GM18526 (cell line): Measurements from ENCODE around the gene ITPKA.

Source experiments
- POLR2A ChIP-seq: IDR thresholded peaks from 3 replicates; pipeline ENCODE4 v1.6.1; 2011; ENCODE audit not compliant: insufficient read length; ENCODE audit errors: extremely low read depth

The ITPKA gene

DNA sequence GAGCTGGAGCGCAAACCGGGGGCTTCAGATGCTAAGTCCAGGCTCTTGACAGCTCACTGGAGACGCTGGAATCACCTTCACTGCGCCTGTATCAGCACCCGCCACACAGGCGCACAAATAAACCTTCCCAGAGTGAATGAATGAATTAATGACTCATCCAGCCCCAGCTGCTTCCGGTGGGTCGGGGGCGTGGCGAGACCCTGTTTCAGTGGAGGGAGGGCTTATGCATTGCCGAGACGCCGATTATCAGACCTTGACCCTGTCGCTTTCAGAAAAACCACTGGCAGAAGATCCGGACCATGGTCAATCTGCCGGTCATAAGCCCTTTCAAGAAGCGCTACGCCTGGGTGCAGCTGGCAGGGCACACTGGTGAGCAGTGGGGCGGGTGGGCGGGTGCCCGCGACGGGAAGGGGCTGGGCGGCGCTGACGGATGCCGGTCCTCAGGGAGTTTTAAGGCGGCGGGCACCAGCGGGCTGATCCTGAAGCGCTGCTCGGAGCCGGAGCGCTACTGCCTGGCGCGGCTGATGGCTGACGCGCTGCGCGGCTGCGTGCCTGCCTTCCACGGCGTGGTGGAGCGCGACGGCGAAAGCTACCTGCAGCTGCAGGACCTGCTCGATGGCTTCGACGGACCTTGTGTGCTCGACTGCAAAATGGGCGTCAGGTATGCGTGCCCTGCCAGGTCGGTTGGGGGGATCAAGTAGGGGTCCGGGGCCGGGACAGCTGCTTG is 7.7 kb downstream of the ITPKA start:
- TF ChIP-seq POLR2A: no peak

DNA sequence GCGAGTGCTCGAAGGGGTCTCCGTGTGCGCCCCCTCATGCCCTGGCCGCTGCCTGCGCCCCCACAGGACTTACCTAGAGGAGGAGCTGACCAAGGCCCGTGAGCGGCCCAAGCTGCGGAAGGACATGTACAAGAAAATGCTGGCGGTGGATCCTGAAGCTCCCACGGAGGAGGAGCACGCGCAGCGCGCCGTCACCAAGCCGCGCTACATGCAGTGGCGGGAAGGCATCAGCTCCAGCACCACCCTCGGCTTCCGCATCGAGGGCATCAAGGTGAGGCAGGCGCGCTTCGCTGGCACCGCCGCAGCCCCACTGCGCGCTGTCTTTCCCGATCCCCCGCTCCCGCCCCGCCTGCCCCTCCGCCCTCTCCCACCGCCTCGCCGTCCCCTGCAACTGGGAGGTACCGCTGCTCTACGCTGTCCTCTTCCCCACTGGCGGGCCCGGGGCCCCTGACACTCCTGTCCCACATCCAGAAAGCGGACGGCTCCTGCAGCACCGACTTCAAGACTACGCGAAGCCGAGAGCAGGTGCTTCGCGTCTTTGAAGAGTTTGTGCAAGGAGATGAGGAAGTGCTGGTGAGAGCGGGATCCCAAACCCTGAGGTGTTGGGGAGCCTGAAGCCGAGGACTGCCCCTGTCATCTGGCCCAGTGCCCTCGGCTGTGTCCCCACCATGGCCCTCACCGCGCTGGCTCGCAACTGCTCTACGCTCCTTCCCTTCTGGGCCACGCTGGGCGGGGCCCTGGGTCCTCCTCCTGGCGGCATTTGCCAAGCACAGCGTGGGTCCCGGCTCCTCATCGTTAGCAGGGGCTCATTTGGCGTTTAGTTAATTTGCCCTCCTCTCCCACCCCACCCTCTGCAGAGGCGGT is 8.5 kb downstream of the ITPKA start:
- no peak for TF ChIP-seq POLR2A

DNA sequence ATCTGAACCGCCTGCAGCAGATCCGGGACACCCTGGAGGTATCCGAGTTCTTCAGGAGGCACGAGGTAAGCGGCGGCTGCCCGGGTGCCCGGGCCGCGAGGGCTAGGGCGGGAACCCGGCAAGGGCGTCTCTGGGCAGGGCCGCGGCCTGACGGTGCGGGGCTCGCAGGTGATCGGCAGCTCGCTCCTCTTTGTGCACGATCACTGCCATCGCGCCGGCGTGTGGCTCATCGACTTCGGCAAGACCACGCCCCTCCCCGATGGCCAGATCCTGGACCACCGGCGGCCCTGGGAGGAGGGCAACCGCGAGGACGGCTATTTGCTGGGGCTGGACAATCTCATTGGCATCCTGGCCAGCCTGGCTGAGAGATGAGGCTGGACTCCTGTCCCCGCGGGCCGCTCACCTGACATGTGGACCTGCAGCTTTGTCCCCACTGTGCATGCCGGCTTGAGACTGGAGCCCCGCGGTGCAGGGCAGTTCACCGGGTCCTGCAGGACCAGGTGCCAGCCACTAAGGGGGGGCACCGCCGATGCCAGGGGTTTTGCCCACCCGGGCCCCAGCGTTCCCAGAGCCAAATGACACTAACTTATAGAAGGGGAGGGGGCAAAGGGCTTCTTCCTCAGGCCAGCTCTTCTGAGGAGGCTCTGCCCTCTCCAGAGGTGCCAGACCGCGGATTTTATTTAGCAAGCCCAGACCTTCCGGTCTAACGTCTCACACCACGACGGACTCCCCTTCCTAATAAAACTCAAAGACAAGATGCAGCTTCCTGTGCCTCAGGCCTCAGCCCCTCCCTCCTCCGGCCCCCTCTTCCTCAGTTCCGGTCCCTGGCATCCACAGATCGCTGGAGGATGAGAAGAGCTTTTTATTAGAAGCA is 9.4 kb downstream of the ITPKA start:
- no peak for TF ChIP-seq POLR2A

DNA sequence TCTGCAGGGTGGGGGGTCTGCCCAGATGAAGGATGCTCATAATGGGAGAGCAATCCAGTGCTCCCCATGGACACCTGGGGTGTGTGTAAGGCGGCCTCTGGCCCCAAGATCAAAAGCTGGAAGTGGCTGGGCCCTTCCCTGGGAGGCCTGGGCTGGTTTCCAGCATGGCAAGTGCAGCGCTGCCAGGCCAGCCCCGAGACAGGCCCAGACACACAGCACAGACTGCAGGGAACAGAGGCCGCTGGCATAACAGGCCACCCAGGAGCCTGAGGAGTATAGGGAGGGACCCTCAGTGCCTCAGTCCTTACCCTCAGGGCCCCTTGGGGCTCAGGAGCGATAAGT is 10.0 kb downstream of the ITPKA start:
- TF ChIP-seq POLR2A: no peak

DNA sequence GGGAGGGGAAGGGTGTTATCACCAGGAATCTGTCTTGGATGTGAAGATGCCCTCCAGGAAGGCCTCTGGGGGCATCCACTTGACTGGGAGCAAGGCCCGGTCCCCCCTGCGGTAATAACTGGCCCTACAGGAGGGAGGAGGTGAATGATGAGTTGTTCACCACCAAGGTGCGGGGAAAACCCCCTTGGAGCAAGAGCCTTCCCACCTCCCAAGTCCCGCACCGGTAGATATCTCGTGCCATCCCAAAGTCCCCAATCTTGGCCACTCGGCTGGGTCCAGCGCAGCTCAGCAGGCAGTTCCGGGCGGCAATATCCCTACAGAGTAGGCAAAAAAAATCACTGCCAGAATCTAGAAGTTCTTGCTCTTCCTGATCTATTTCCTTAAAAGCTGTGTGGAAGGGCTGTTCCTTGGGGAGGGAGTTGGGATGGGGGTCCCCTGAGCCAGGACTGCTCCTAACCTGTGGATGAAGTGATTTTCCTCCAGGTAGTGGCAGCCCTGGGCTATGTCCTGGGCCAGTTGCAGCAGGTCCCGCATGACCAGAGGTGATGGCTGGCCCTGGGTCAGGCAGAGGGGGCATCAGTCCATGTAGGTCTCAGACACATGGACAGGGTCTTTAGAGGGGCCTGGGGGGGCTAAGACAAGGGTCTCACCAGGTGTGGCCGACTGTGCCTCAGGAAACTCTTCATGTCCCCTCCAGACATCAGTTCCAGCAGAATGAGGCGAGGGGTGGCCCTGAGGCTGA is 11.2 kb downstream of the ITPKA start:
- TF ChIP-seq POLR2A: no peak

DNA sequence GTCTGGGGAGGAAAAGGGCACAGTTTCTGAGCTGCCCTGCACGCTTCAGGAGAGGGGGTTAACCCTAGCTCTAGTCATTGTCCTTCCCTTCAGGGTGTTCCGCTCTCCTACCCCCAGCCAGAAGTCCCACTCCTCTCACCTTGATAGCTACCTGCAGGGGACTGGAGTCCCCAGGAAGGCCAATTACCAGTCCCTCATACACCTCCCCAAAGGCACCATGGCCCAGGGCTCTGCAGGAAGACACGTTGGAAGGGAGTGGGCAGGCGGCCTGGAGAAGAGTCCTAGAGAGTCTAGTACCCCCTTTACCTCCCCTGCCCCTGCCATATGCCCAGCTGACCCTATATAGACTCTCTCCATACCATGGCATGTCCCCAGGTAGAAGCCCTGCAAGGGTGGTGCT is 12.1 kb downstream of the ITPKA start:
- no peak for TF ChIP-seq POLR2A

DNA sequence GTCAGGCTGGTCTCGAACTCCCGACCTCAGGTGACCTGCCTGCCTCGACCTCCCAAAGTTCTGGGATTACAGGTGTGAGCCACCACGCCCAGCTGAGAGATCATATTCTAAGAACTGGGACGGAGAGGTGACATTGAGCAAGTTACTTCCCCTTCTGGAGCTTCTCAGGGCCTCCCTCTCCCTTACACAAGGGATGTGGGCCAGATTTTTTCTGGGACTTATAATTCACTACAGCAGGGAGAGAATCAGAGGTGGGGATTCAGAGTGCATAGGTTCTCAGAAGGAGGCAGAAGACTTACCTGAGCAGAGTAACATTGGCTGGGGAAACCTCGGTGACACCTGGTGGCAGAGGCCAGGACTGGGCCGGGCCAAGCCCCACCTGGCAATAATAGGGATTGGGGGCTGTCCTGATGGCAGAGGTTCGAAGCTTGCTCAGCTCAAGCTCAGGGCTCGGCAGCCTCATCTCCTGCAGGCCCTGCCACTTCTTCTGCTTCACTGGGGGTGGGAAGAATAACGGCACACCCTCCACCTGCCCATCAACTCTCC is 13.2 kb downstream of the ITPKA start:
- TF ChIP-seq POLR2A: no peak

DNA sequence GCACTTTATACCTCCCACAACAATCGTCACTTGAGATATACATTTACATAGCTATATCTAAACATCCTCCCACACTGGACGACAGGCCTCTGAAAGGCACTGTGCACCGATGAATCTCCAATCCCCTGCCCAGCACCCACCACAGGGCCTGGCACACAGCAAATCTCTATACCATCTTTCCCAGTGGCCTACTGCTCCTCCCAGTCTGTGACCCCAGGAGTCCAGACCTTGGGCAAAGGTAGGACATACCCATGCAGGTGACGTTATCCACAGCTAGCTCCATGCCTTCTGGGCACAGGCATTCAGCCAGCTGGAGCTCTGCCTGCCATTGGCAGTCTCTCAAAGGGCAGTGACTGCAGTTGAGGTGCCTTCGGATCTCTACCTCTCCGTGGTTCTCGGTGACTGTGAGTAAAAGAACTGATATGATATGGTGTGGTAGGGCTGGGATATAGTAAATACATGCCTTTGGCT is 14.2 kb downstream of the ITPKA start:
- TF ChIP-seq POLR2A: no peak

DNA sequence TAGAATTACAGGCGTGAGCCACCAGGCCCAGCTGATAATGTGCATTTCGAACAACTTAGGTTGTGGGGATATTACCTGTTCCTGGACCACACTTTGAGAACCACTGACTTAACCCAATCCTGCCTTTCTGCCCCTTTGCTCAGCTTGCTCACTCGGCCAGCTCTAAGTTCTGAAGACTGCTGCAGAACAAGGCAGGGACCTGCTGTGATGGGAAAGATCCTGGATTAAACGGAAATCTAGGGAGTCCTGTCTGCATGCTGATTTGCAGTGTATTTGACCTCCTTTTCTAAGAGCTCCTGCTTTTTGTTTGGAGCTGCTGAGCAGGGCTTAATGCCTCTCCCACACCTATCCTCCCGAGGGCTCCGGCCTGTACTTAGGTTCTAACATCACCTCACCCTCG is 17.1 kb downstream of the ITPKA start:
- no peak for TF ChIP-seq POLR2A

DNA sequence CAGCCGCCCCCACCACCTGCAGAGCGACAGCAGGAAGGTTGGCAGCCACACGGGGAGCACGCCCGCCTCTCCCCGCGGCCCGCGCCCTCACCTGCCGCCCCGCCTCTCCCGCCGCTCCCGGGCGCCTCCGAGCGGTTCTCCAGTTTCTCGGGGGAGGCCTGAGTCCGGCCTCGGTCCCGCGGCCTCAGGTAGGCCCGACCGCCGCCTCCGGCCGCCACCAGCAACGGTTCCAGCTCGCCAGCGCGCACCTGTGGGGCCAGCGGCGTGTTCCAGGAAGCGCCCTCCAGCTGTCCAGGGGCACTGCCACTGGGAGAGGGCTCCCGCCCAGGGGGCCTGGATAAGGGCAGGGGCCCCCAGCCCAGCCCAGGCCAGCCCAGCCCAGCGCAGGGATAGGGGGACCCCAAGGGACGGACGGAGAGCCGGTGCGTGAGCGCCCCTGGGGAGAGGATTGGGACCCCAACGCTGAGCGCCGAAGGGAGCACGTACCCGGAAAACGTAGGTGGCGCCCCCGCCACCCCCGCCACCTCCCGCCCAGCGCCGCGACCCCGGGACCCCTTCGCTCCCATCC is 17.7 kb downstream of the ITPKA start:
- TF ChIP-seq POLR2A: no peak

DNA sequence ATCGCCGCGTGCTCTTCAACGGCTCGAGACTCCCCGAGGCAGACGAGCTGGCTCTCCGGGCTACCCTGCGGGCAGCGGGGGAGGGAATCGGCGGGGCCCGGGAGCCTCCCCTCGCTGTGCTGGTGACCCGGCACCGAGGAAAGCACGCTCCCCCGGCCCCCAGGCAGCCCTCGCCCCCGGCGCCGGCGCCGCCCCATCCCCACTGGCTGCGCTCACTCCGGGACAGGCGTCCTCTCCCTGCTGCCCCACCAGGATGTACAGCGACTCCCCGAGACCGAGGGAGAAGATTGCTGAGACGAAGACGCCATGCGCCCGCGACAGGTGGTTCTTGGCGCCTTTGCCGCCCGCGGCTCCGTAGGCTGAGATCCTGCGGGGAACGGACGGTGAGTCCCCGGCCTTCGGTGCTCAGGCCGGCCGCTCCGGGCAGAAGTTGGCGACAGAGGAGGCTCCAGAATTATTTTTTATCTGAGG is 18.3 kb downstream of the ITPKA start:
- TF ChIP-seq POLR2A: no peak

DNA sequence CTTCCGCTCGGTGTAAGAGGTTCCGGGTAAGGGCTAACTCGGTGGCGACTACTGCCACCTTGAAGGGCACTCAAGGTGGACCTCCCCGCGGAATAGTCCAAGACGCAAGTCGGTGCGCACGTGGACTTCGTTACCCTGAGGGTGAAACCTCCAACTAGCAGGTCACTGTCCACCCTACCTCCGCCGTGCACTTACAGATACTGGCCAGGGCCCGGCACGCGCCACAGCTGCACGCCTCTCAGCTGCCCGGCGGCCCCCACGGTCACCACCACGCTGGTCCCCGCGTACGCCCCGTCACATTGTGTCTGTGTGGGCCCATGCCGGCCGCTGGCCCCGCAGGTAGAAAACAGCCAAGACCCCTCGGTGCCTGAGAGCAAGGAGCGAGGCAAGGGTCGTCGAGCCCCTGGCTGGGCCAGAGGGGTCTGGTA is 18.9 kb downstream of the ITPKA start:
- TF ChIP-seq POLR2A: no peak

DNA sequence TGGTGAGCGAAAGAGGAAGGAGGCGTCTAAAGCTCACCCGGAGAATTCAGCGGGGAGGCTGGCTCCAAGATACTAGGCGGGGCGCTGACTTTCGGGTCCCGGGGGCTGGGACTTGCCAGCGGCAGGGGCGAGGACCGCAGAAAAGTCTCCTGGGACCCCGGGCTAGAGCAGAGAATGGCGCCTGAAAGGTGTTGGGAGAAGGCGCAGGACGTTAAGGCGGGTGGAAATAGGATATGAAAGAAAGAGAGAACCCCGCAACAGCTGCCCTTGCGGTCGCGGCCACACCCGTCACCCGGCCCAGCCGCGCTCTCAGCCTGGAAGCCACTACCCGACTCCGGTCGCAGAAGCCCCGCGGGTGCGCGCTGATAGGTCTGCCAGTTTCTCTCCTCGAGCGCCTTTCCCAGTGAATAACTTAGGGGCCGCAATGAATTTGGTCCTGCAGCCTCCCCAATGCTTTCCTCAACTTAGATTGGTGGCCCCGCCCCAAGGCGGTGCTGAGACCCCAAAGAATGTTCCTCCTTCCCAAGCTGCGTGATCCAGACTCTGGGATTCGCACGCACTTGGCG is 19.3 kb downstream of the ITPKA start:
- no peak for TF ChIP-seq POLR2A
